Upper lobe of left lung (tissue), 4 donors: ENCODE measurements around the gene ASB18.

Experiments used
- EP300 ChIP-seq, 4 donors: sonication (generic); formaldehyde crosslinking; IDR thresholded peaks; one replicate each; pipeline ENCODE4 v1.5.1; 2017; ENCODE audit warnings: antibody characterized with exemption in 4 of 4, control low read depth in 2 of 4
- POLR2A ChIP-seq, 4 donors: fragments of 450-650 bp; IDR thresholded peaks; one replicate each; pipeline ENCODE4 v1.5.1; 2016 to 2017; ENCODE audit warnings: antibody characterized with exemption in 4 of 4, mild to moderate bottlenecking in 2 of 4
- POLR2AphosphoS5 ChIP-seq, 2 donors: sonication (generic); formaldehyde crosslinking; IDR thresholded peaks; one replicate each; pipeline ENCODE4 v1.5.1; 2017; ENCODE audit warnings: antibody characterized with exemption in 2 of 2
- TF ChIP-seq, protein P1 (sequence below), 6 experiments: fragments of 450-650 bp in 4 of 6; fragments of 200-600 bp in 2 of 6; sonication (generic) in 2 of 6; IDR thresholded peaks; one replicate each; pipeline ENCODE4 v1.5.1; 2016 to 2019; ENCODE audit warnings: antibody characterized with exemption in 6 of 6

DNA sequence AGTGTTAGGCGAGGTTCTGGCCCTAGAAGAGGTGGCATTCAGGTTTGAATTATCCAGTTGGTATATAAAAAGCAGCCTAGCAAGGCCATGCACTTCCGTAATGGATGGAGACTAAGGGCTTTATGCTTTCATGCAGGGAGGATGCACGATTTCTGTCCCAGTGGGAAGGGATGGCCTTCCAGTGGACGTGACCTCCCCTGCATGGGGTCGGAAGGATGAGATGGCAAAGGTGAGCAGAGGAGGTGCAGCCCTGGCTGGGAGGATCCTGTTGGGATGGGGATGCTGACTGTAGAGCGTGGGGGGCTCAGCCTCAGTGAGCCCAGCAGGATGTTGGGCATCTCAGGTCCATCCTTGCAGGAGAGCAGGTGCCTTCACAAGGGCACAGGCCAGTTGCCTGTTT lies 4.8 kb downstream of the ASB18 start:
- TF ChIP-seq, protein P1, sequence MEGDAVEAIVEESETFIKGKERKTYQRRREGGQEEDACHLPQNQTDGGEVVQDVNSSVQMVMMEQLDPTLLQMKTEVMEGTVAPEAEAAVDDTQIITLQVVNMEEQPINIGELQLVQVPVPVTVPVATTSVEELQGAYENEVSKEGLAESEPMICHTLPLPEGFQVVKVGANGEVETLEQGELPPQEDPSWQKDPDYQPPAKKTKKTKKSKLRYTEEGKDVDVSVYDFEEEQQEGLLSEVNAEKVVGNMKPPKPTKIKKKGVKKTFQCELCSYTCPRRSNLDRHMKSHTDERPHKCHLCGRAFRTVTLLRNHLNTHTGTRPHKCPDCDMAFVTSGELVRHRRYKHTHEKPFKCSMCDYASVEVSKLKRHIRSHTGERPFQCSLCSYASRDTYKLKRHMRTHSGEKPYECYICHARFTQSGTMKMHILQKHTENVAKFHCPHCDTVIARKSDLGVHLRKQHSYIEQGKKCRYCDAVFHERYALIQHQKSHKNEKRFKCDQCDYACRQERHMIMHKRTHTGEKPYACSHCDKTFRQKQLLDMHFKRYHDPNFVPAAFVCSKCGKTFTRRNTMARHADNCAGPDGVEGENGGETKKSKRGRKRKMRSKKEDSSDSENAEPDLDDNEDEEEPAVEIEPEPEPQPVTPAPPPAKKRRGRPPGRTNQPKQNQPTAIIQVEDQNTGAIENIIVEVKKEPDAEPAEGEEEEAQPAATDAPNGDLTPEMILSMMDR (IDR thresholded peaks at IDR 0.05): no peak
- TF ChIP-seq EP300 (IDR thresholded peaks at IDR 0.05) (no peak), POLR2A (IDR thresholded peaks at IDR 0.05) (no peak), POLR2AphosphoS5 (IDR thresholded peaks at IDR 0.05) (no peak)
